ENCODE results near the gene HOXC10. TPM values are rescaled to one million over a fixed set of nuclear protein-coding genes. Genes with fewer than 3 reads are reported as not detected.

The HOXC10 gene
- total and polyA plus RNA-seq, 7 experiments from 2014 or later: not detected

DNA sequence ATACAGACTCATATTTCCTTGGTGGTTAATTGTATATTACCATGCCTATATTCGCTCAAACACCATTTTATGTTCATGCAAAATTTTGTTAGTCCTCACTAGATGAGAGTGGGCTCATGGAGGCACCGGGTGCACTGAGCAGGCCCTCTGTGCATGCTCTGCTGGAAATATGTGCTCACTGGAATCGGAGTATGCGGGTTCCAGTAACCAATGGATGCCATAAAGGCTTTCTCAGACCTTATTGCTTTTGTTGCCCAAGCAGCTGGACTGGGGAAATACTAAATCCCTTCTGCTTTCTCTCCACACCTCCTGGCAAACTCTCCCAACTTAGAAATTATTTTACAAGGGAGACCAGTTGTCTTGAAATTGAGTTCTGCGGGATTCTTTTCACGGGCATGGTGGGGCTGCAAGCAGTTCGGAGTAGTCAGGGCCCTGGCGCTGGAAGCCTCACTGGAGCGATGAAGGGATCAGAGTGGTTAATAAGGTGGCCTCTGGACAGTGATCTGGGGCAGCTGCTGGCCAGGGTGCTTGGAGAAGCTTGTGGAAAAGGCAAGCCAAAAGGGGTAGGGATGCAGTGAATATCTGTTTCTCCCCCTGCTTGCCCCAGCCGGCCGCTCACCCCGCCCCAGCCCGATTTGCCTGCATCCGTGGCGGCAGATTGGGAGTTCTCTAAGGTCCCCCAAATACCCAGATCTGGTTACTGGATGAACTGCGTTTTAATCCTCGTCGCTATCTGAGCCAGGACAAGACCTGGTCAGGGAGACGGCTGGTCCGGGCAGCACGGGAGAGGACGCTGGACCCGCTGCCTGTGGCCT, 35.9 kb downstream of the HOXC10 start:
- no peaks in the 10 kb centered on the region for H3K36me3 ChIP-seq (ENCODE audit: control insufficient read depth in 2 of 3, insufficient read depth in 3 of 3, low read length in 3 of 3)
- no peak for DNase-seq
- no peak overlapping the region for H3K4me3 ChIP-seq (ENCODE audit: low read length)
- intact Hi-C loops (cut with micrococcal nuclease): no loop called here
- H3K4me1 Mint-ChIP-seq: peaks cover 0 to 21% (median 12%) of the 10 kb centered on the region in 7 donors
- H3K36me3 Mint-ChIP-seq: no peaks in the 10 kb centered on the region
- peaks cover 4 to 39% of the 10 kb centered on the region in 2 donors for H3K27me3 ChIP-seq (ENCODE audit: control insufficient read depth in 2 of 2, insufficient read depth in 2 of 2, low read length in 2 of 2)
- ChIA-PET CTCF (interaction anchor here (0.7 kb wide), 1 partner anchor 187 kb away, joined by 3 read pairs; no protein-coding TSS in a partner anchor), POLR2A (no interaction called here)
- peaks cover 69 to 91% (median 73%) of the 10 kb centered on the region in 5 donors for H3K27me3 Mint-ChIP-seq
- peaks cover 0 to 3% (median 0%) of the 10 kb centered on the region in 11 donors for H3K9me3 Mint-ChIP-seq
- ATAC-seq: no peak
- H3K4me1 ChIP-seq (ENCODE audit: control insufficient read depth in 2 of 2, insufficient read depth in 2 of 2, low read length in 2 of 2): peaks cover 0 to 15% of the 10 kb centered on the region in 2 donors
- no peak overlapping the region for H3K27ac ChIP-seq (ENCODE audit: low read depth, low read length)
- no peaks in the 10 kb centered on the region for H3K9me3 ChIP-seq (ENCODE audit: control insufficient read depth in 2 of 3, low read length in 3 of 3)
- no peak overlapping the region for H3K4me3 Mint-ChIP-seq
- peak overlapping the region in 1 of 9 donors; percentile 33 for H3K27ac Mint-ChIP-seq

DNA sequence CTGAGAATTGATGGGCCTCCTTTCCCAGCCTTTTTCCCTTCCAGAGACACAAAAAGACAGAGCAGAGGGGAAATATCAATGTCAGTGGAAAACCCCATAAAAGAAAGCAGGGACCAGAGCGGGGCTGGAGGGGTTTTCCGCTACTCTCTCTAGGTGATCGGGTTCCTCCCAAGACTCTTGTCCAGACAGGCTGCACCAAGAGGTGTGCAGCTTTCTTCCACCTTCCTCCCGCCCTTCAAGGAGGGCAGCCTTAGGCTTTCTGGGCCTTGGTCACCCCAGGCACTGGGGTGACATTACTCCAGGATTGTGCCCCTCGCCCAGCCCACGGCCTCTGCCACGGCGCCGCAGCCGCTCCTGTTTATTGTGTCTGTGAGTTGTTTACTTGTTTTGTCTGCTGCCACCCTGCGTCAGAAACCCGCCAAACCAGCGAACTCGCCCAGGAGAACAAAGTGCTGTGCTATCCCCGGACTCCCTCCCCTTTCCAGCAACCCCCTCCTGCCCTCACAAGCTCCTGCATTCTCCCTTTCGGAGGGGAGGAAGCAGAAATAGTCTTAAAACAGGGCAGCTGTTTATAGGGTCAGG, 36.6 kb downstream of the HOXC10 start:
- no peak overlapping the region for H3K27ac ChIP-seq (ENCODE audit: low read depth, low read length)
- DNase-seq: no peak
- intact Hi-C loops (cut with micrococcal nuclease): no loop called here
- peak overlapping the region in 1 of 9 donors; percentile 43 for H3K27ac Mint-ChIP-seq
- no peaks in the 10 kb centered on the region for H3K36me3 Mint-ChIP-seq
- H3K4me3 ChIP-seq (ENCODE audit: low read length): no peak overlapping the region
- peaks cover 0 to 40% of the 10 kb centered on the region in 2 donors for H3K27me3 ChIP-seq (ENCODE audit: control insufficient read depth in 2 of 2, insufficient read depth in 2 of 2, low read length in 2 of 2)
- ATAC-seq: no peak
- H3K36me3 ChIP-seq (ENCODE audit: control insufficient read depth in 2 of 3, insufficient read depth in 3 of 3, low read length in 3 of 3): no peaks in the 10 kb centered on the region
- H3K9me3 Mint-ChIP-seq: peaks cover 0 to 3% (median 0%) of the 10 kb centered on the region in 11 donors
- peaks cover 0 to 15% of the 10 kb centered on the region in 2 donors for H3K4me1 ChIP-seq (ENCODE audit: control insufficient read depth in 2 of 2, insufficient read depth in 2 of 2, low read length in 2 of 2)
- peak overlapping the region in 1 of 10 donors; percentile 31 for H3K4me3 Mint-ChIP-seq
- no peaks in the 10 kb centered on the region for H3K9me3 ChIP-seq (ENCODE audit: control insufficient read depth in 2 of 3, low read length in 3 of 3)
- H3K27me3 Mint-ChIP-seq: peaks cover 71 to 91% (median 76%) of the 10 kb centered on the region in 5 donors
- CTCF ChIA-PET: interaction anchor here (0.7 kb wide), 1 partner anchor 16 kb away, joined by 3 read pairs; no protein-coding TSS in a partner anchor
- POLR2A ChIA-PET: no interaction called here
- peaks cover 0 to 20% (median 12%) of the 10 kb centered on the region in 7 donors for H3K4me1 Mint-ChIP-seq

DNA sequence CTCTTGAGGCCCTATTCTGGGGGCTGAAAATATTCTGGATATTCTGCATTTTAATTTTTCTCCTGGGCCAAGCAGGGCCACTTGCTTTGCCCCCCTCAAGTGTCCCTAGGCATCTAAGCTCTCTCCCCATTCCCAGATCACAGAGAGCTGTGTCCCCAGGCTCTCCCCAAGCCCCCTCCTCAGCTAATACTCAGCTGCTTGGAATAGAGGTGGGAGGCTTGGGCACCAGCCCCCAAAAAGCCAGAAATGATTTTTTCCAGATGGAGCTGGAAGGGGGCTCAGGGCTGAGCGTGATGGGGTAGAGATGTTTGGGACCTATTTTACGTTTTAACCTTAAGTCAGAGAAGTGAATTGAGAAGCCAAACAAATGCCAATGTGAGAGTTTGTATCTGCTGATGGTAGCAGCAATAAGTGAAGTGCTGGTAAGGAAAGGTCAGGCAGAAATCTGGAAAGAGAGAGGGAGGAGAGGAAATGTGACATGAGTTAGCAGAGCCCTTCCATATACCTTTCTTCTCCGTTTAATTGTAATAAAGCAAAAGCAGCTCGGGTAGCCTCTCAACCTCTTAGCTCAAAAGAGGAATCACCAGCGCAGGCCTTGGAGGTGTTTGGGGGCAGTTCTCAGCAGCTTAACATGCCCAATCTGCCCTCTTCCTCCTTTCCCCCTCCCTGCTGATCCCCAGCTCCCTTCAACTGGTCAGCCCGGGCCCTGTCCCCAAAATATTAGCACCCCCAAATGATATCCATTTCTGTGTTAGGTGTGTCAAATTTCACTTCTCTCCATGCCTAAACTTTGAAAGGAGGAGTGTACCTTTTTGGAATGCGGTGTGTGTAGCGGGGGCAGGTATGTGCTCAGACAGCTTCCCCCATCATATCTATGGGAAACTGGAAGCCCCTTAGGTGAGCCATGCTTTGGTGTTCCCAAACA, 38.3 kb downstream of the HOXC10 start:
- Histone ChIP-seq H3K4me3 (ENCODE audit: low read length) (no peak overlapping the region), H3K27me3 (ENCODE audit: control insufficient read depth in 2 of 2, insufficient read depth in 2 of 2, low read length in 2 of 2) (peaks cover 6 to 43% of the 10 kb centered on the region in 2 donors), H3K27ac (ENCODE audit: low read depth, low read length) (no peak overlapping the region), H3K4me1 (ENCODE audit: control insufficient read depth in 2 of 2, insufficient read depth in 2 of 2, low read length in 2 of 2) (peaks cover 0 to 6% of the 10 kb centered on the region in 2 donors), H3K9me3 (ENCODE audit: control insufficient read depth in 2 of 3, low read length in 3 of 3) (no peaks in the 10 kb centered on the region), H3K36me3 (ENCODE audit: control insufficient read depth in 2 of 3, insufficient read depth in 3 of 3, low read length in 3 of 3) (no peaks in the 10 kb centered on the region)
- ATAC-seq: no peak
- CTCF ChIA-PET: interaction anchor here (2.5 kb wide), 1 partner anchor 9 kb away, joined by 12 read pairs; the partner anchor contains the start of gene HOXC5
- intact Hi-C loops (cut with micrococcal nuclease): no loop called here
- H3K36me3 Mint-ChIP-seq: no peaks in the 10 kb centered on the region
- peaks cover 79 to 94% (median 85%) of the 10 kb centered on the region in 5 donors for H3K27me3 Mint-ChIP-seq
- no peak for DNase-seq
- H3K4me1 Mint-ChIP-seq: peaks cover 2 to 16% (median 12%) of the 10 kb centered on the region in 7 donors
- POLR2A ChIA-PET: no interaction called here
- H3K4me3 Mint-ChIP-seq: no peak overlapping the region
- H3K27ac Mint-ChIP-seq: no peak overlapping the region
- peaks cover 0 to 3% (median 0%) of the 10 kb centered on the region in 11 donors for H3K9me3 Mint-ChIP-seq

GRCh38 chr12:54024127-54024526, 39.2 kb downstream of the HOXC10 start:
- Mint-ChIP-seq H3K27me3 (peaks cover 86 to 99% (median 88%) of the 10 kb centered on the region in 5 donors), H3K4me1 (peaks cover 6 to 18% (median 12%) of the 10 kb centered on the region in 7 donors), H3K36me3 (no peaks in the 10 kb centered on the region), H3K9me3 (peaks cover 0 to 3% (median 0%) of the 10 kb centered on the region in 11 donors), H3K27ac (no peak overlapping the region), H3K4me3 (peak overlapping the region in 1 of 10 donors; percentile 21)
- intact Hi-C loops (cut with micrococcal nuclease): no loop called here
- ATAC-seq: no peak
- ChIA-PET POLR2A (no interaction called here), CTCF (interaction anchor here (2.5 kb wide), 1 partner anchor 8 kb away, joined by 12 read pairs; the partner anchor contains the start of gene HOXC5)
- H3K9me3 ChIP-seq (ENCODE audit: control insufficient read depth in 2 of 3, low read length in 3 of 3): no peaks in the 10 kb centered on the region
- H3K27ac ChIP-seq (ENCODE audit: low read depth, low read length): no peak overlapping the region
- H3K4me1 ChIP-seq (ENCODE audit: control insufficient read depth in 2 of 2, insufficient read depth in 2 of 2, low read length in 2 of 2): peaks cover 0 to 6% of the 10 kb centered on the region in 2 donors
- peaks cover 14 to 52% of the 10 kb centered on the region in 2 donors for H3K27me3 ChIP-seq (ENCODE audit: control insufficient read depth in 2 of 2, insufficient read depth in 2 of 2, low read length in 2 of 2)
- no peak for DNase-seq
- H3K4me3 ChIP-seq (ENCODE audit: low read length): no peak overlapping the region
- no peaks in the 10 kb centered on the region for H3K36me3 ChIP-seq (ENCODE audit: control insufficient read depth in 2 of 3, insufficient read depth in 3 of 3, low read length in 3 of 3)

DNA sequence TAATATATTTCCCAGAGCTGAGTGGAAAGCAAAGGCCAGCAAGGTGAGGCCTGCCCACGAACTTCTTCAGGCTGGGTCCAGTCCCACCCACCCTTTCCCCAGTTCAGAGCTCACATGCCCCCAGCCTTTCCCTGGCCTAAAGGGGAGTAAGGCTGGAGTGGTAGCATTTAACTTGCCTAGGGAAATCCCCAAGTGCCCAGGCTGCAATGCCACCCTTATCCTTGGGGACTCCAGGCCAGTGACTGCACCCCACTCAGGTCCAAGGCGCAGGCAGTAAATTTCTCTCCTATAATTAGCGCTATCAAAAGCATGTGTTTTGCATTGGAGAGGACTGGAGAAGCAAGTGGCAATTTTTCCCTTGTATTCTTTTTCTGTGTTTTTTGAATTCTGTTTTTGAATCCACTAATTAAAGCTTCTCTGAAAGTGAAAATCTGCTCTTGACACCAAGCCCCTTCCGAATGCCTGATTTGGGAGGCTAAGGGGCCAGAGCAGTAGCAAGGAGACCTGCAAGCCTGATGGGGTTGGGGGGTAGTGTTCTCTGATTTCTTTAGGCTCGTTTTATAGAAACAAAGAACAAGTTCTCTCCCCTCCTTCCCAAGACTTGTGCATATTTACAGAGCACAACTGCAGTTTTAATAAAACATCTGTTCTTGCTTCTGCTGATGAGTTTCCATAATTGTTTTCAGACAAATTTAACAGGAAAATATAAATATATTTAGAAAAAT, 39.8 kb downstream of the HOXC10 start:
- Mint-ChIP-seq H3K4me3 (no peak overlapping the region), H3K27me3 (peaks cover 86 to 98% (median 90%) of the 10 kb centered on the region in 5 donors), H3K36me3 (no peaks in the 10 kb centered on the region), H3K9me3 (peaks cover 0 to 2% (median 0%) of the 10 kb centered on the region in 11 donors), H3K4me1 (peaks cover 9 to 22% (median 16%) of the 10 kb centered on the region in 7 donors), H3K27ac (no peak overlapping the region)
- no peaks in the 10 kb centered on the region for H3K36me3 ChIP-seq (ENCODE audit: control insufficient read depth in 2 of 3, insufficient read depth in 3 of 3, low read length in 3 of 3)
- H3K27me3 ChIP-seq (ENCODE audit: control insufficient read depth in 2 of 2, insufficient read depth in 2 of 2, low read length in 2 of 2): peaks cover 14 to 50% of the 10 kb centered on the region in 2 donors
- POLR2A ChIA-PET: interaction anchor here (1.2 kb wide), 1 partner anchor 8 kb away, joined by 6 read pairs; no protein-coding TSS in a partner anchor
- peaks cover 0 to 6% of the 10 kb centered on the region in 2 donors for H3K4me1 ChIP-seq (ENCODE audit: control insufficient read depth in 2 of 2, insufficient read depth in 2 of 2, low read length in 2 of 2)
- no peak overlapping the region for H3K4me3 ChIP-seq (ENCODE audit: low read length)
- ATAC-seq (no peak), DNase-seq (no peak)
- intact Hi-C loops (cut with micrococcal nuclease): loop anchor here in 1 of 2 donors (5.0 kb wide), 1 partner anchor 37 kb away; the partner anchor contains the start of gene HOXC10
- no peak overlapping the region for H3K27ac ChIP-seq (ENCODE audit: low read depth, low read length)
- CTCF ChIA-PET: interaction anchor here (0.7 to 2.5 kb wide), 2 partner anchors 8 to 19 kb away, joined by 3 to 12 read pairs; partner anchors contain the start of gene HOXC5
- no peaks in the 10 kb centered on the region for H3K9me3 ChIP-seq (ENCODE audit: control insufficient read depth in 2 of 3, low read length in 3 of 3)
